Hepatocyte (in vitro differentiated cells): ENCODE data around the gene HIGD1C.

ENCODE experiments used
- EZH2 ChIP-seq: fragments of 200-600 bp; sonication (generic); IDR thresholded peaks from 2 replicates; pipeline ENCODE4 v1.6.1; 2016; ENCODE audit warnings: antibody characterized with exemption, mild to moderate bottlenecking, borderline replicate concordance
- EZH2phosphoT487 ChIP-seq: fragments of 200-600 bp; sonication (generic); IDR thresholded peaks from one replicate; pipeline ENCODE4 v1.6.1; 2018; ENCODE audit warnings: antibody characterized with exemption, mild to moderate bottlenecking, low read depth, moderate library complexity; ENCODE audit not compliant: unreplicated experiment, severe bottlenecking
- TF ChIP-seq, protein P1 (sequence below): fragments of 200-600 bp; sonication (generic); IDR thresholded peaks from 2 replicates; pipeline ENCODE4 v1.5.1; 2016; ENCODE audit warnings: antibody characterized with exemption, mild to moderate bottlenecking; ENCODE audit not compliant: poor library complexity

DNA sequence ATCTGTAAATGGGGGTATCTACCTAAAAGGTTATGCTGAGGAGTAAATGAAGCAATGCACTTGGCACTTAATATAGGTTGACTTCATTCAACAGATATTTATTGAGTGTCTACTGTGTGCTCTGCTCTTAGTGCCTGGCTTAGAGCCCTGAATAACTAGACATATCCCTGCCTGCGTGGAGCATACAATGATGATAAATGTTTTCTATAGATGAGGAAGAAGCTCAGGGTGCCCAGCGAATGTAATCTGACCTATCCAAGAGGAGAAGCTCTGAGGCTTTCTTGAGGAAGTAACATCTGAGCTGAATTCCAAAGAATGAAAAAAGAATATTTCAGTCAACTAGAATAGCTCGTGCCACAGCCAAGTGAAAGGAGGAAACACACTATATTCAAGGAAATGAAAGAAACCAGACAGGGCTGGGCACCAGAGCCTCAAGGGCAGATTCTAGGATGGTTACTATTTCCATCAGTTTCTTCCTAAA is 17.9 kb upstream of the HIGD1C start:
- TF ChIP-seq, protein P1, sequence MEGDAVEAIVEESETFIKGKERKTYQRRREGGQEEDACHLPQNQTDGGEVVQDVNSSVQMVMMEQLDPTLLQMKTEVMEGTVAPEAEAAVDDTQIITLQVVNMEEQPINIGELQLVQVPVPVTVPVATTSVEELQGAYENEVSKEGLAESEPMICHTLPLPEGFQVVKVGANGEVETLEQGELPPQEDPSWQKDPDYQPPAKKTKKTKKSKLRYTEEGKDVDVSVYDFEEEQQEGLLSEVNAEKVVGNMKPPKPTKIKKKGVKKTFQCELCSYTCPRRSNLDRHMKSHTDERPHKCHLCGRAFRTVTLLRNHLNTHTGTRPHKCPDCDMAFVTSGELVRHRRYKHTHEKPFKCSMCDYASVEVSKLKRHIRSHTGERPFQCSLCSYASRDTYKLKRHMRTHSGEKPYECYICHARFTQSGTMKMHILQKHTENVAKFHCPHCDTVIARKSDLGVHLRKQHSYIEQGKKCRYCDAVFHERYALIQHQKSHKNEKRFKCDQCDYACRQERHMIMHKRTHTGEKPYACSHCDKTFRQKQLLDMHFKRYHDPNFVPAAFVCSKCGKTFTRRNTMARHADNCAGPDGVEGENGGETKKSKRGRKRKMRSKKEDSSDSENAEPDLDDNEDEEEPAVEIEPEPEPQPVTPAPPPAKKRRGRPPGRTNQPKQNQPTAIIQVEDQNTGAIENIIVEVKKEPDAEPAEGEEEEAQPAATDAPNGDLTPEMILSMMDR, result no peak
- no peak for TF ChIP-seq EZH2phosphoT487
- no peak for TF ChIP-seq EZH2
